Ovary (tissue), 9 donors: ENCODE results near the gene DAB1. TPM values are rescaled to one million over a fixed set of nuclear protein-coding genes. Genes with fewer than 3 reads are reported as not detected.

ENCODE experiments used
- DNase-seq, 5 donors: peaks; one replicate each; pipeline ENCODE4 v3.0.0-alpha.2; 2019 to 2020
- H3K27ac ChIP-seq, 2 donors: fragments of 200-600 bp; one replicate each; pipeline versions ENCODE4 v1.5.1 to v1.8.0; 2019 to 2022
- H3K27me3 ChIP-seq: fragments of 200-600 bp; one replicate; pipeline ENCODE4 v1.8.0; 2022
- H3K36me3 ChIP-seq: fragments of 200-600 bp; sonication (generic); one replicate; pipeline ENCODE4 v1.5.1; 2019
- H3K4me1 ChIP-seq: one replicate; pipeline ENCODE4 v1.8.1; 2013; ENCODE audit warnings: mild to moderate bottlenecking, moderate library complexity; ENCODE audit not compliant: insufficient read depth
- H3K4me3 ChIP-seq: fragments of 200-600 bp; sonication (generic); one replicate; pipeline ENCODE4 v1.5.1; 2017
- H3K9me3 ChIP-seq, 2 donors: fragments of 200-600 bp in 1 of 2; sonication (generic) in 1 of 2; one replicate each; pipeline versions ENCODE4 v1.5.1 to v1.8.1; 2013 to 2019; ENCODE audit warnings: mild to moderate bottlenecking in 1 of 2, moderate library complexity in 1 of 2
- EP300 ChIP-seq: sonication (generic); formaldehyde crosslinking; IDR thresholded peaks from one replicate; pipeline ENCODE4 v1.6.1; 2017; ENCODE audit warnings: antibody characterized with exemption
- POLR2A ChIP-seq: fragments of 450-650 bp; IDR thresholded peaks from one replicate; pipeline ENCODE4 v1.6.1; 2017; ENCODE audit warnings: antibody characterized with exemption, mild to moderate bottlenecking, moderate library complexity
- WGBS, 3 donors: extraction: QIAGEN DNeasy Blood & Tissue Kit in 1 of 3; methylation state at CpG; one replicate each; pipeline versions ENCODE4 v1.1.5 to v1.1.7; 2013 to 2017; 5-methylcytosine and 5-hydroxymethylcytosine counted together
- intact Hi-C, 4 donors: fragments of 100-400 bp; cut with DNase I; formaldehyde crosslinking; loops; one replicate each; pipeline versions ENCODE4 v1.11.0 to v1.15.1; 2022 to 2023
- polyA plus RNA-seq, 2 donors: library from polyadenylated mRNA; stranded (reverse); fragments of 200-250 nt in 1 of 2; fragments of 350-450 nt in 1 of 2; fragmentation: Illumina TruSeq in 1 of 2; extraction: RNeasy Lipid Tissue Mini Kit (QIAGEN cat#74804) in 1 of 2; gene quantifications; one replicate each; pipeline ENCODE4 v1.2.3, GENCODE V29; 2013 to 2014
- total RNA-seq, 7 donors: library from RNA; depleted of rRNA in 2 of 7; stranded (reverse); fragments of >200 nt in 2 of 7; fragmentation: NEBNext Ultra II Directional in 3 of 7; extraction: Animal tissue kit (Norgen Biotek cat#: 25700) in 3 of 7; gene quantifications; one replicate each; pipeline versions ENCODE4 v1.1.0 to v1.2.4, GENCODE V29; 2016 to 2023
- TF ChIP-seq, protein P1 (sequence below), 3 donors: fragments of 450-650 bp in 2 of 3; fragments of 200-600 bp in 1 of 3; IDR thresholded peaks; one replicate each; pipeline versions ENCODE4 v1.5.1 to v1.8.0; 2016 to 2022; ENCODE audit warnings: antibody characterized with exemption in 3 of 3, mild to moderate bottlenecking in 1 of 3
- donor health status: DM: no; HTN: no; CAD: no; lungs with moderate emphysema.
- donor health status: DM: no; HTN: no; CAD: no.
- donor health status: Bipolar disorder and iron deficiency.
- donor health status: DM: yes; HTN: yes; CAD: no.
- donor health status: DM: no; HTN: no; CAD: no.
- donor health status: DM: yes; HTN: yes; CAD: no.

The DAB1 gene
- total and polyA plus RNA-seq, 9 donors: 0.22 to 5.5 (median 0.77) TPM

- Histone ChIP-seq H3K36me3 (no peaks in the 10 kb centered on the region), H3K27me3 (no peaks in the 10 kb centered on the region), H3K9me3 (no peaks in the 10 kb centered on the region), H3K4me1 (no peaks in the 10 kb centered on the region), H3K4me3 (no peak overlapping the region), H3K27ac (no peak overlapping the region)
- intact Hi-C loops: no loop called here
- DNase-seq: no peak
- TF ChIP-seq, protein P1, sequence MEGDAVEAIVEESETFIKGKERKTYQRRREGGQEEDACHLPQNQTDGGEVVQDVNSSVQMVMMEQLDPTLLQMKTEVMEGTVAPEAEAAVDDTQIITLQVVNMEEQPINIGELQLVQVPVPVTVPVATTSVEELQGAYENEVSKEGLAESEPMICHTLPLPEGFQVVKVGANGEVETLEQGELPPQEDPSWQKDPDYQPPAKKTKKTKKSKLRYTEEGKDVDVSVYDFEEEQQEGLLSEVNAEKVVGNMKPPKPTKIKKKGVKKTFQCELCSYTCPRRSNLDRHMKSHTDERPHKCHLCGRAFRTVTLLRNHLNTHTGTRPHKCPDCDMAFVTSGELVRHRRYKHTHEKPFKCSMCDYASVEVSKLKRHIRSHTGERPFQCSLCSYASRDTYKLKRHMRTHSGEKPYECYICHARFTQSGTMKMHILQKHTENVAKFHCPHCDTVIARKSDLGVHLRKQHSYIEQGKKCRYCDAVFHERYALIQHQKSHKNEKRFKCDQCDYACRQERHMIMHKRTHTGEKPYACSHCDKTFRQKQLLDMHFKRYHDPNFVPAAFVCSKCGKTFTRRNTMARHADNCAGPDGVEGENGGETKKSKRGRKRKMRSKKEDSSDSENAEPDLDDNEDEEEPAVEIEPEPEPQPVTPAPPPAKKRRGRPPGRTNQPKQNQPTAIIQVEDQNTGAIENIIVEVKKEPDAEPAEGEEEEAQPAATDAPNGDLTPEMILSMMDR (IDR thresholded peaks at IDR 0.05): no peak
- no peak for TF ChIP-seq POLR2A
- no peak for TF ChIP-seq EP300
- WGBS, 3 donors: 46 to 58% (median 49%) methylated on average over 2 of the region's 2 CpGs
These were observed 134.1 kb downstream of the DAB1 start for GRCh38 chr1:57289781-57290180.

GRCh38 chr1:57285992-57286391, 137.9 kb downstream of the DAB1 start:
- no peak for TF ChIP-seq POLR2A
- TF ChIP-seq, protein P1 (IDR thresholded peaks at IDR 0.05): no peak
- TF ChIP-seq EP300: no peak
- DNase-seq: no peak
- intact Hi-C loops: no loop called here
- H3K36me3 ChIP-seq: no peaks in the 10 kb centered on the region
- H3K9me3 ChIP-seq: no peaks in the 10 kb centered on the region
- no peak overlapping the region for H3K27ac ChIP-seq
- 79 to 85% (median 82%) methylated on average over 2 of the region's 2 CpGs for WGBS, 3 donors
- H3K4me3 ChIP-seq: no peak overlapping the region
- no peaks in the 10 kb centered on the region for H3K27me3 ChIP-seq
- H3K4me1 ChIP-seq: no peaks in the 10 kb centered on the region

DNA sequence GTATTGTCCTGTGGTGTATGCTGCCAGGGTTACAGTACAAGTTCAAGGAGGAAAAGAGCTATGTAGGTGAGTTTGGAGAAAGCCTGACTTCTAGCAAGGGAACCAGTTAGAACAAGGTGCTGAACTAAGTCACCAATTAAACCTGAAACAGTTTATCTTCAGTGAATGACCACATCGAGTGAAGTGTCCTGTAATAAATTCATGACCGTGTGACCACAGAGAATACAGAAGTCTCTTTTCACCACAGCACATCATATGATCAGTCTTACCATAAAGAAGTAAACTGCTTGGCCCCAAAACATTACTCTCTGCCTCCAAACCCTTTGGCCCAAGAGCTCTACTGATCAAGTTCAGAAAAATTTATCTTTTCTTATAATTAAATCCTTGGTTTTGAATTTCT, 141.4 kb downstream of the DAB1 start:
- WGBS, 3 donors: 47 to 54% (median 51%) methylated on average over 2 of the region's 2 CpGs
- no peak overlapping the region for H3K27ac ChIP-seq
- no peaks in the 10 kb centered on the region for H3K4me1 ChIP-seq
- H3K36me3 ChIP-seq: no peaks in the 10 kb centered on the region
- no peaks in the 10 kb centered on the region for H3K9me3 ChIP-seq
- TF ChIP-seq POLR2A (no peak), EP300 (no peak)
- TF ChIP-seq, protein P1 (IDR thresholded peaks at IDR 0.05): no peak
- DNase-seq: no peak
- intact Hi-C loops: no loop called here
- no peak overlapping the region for H3K4me3 ChIP-seq
- no peaks in the 10 kb centered on the region for H3K27me3 ChIP-seq

GRCh38 chr1:57281324-57281723, 142.5 kb downstream of the DAB1 start:
- DNase-seq: no peak
- Histone ChIP-seq H3K27me3 (no peaks in the 10 kb centered on the region), H3K4me3 (no peak overlapping the region), H3K36me3 (no peaks in the 10 kb centered on the region), H3K4me1 (no peaks in the 10 kb centered on the region), H3K9me3 (no peaks in the 10 kb centered on the region), H3K27ac (no peak overlapping the region)
- WGBS, 3 donors: 55 to 61% (median 59%) methylated on average over 5 of the region's 5 CpGs
- TF ChIP-seq, protein P1 (IDR thresholded peaks at IDR 0.05): no peak
- TF ChIP-seq POLR2A (no peak), EP300 (no peak)
- intact Hi-C loops: no loop called here
